Astrocyte (in vitro differentiated cells and primary cell): ENCODE results near the gene CHMP4B. TPM values are rescaled to one million over a fixed set of nuclear protein-coding genes. Genes with fewer than 3 reads are reported as not detected.

Source experiments
- DNase-seq: peaks from one replicate; pipeline ENCODE4 v3.0.0-alpha.2; 2010; ENCODE audit warnings: low read depth
- FAIRE-seq: peaks from 2 replicates; lab custom pipeline; 2011; peaks lifted over from hg19 to GRCh38; lab: Jason Lieb, UNC
- H2AFZ ChIP-seq: 2 replicates; pipeline ENCODE4 v1.6.0; 2012; ENCODE audit warnings: low read depth, low read length, inconsistent platforms
- H3K27ac ChIP-seq: 2 replicates; pipeline ENCODE4 v1.5.1; 2011; ENCODE audit warnings: low read depth, low read length, inconsistent platforms
- H3K27me3 ChIP-seq: 2 replicates; pipeline ENCODE4 v1.6.0; 2011; ENCODE audit warnings: low read length, inconsistent platforms; ENCODE audit not compliant: insufficient read depth
- H3K36me3 ChIP-seq: 2 replicates; pipeline ENCODE4 v1.5.1; 2011; ENCODE audit warnings: low read length, inconsistent platforms; ENCODE audit not compliant: insufficient read depth
- H3K4me1 ChIP-seq: 2 replicates; pipeline ENCODE4 v1.5.1; 2011; ENCODE audit warnings: low read length, inconsistent platforms; ENCODE audit not compliant: insufficient read depth
- H3K4me2 ChIP-seq: 2 replicates; pipeline ENCODE4 v1.6.0; 2012; ENCODE audit warnings: low read length, inconsistent platforms
- H3K4me3 ChIP-seq: 2 replicates; pipeline ENCODE4 v1.5.1; 2011; ENCODE audit warnings: low read depth, mild to moderate bottlenecking, low read length, inconsistent platforms; ENCODE audit not compliant: insufficient read depth
- H3K79me2 ChIP-seq: 2 replicates; pipeline ENCODE4 v1.6.0; 2012; ENCODE audit warnings: mild to moderate bottlenecking, low read length, inconsistent platforms; ENCODE audit not compliant: insufficient read depth
- H3K9ac ChIP-seq: 2 replicates; pipeline ENCODE4 v1.6.0; 2012; ENCODE audit warnings: mild to moderate bottlenecking, low read length, inconsistent platforms
- H3K9me3 ChIP-seq: 2 replicates; pipeline ENCODE4 v1.5.1; 2012; ENCODE audit warnings: low read depth, mild to moderate bottlenecking, low read length, inconsistent platforms; ENCODE audit not compliant: insufficient read depth
- H4K20me1 ChIP-seq: 2 replicates; pipeline ENCODE4 v1.6.0; 2012; ENCODE audit warnings: low read length, inconsistent platforms; ENCODE audit not compliant: insufficient read depth
- H3K27ac Mint-ChIP-seq: one replicate; pipeline ENCODE4 v1.8.0; 2021; ENCODE audit warnings: mild to moderate bottlenecking, mixed read lengths; ENCODE audit not compliant: unreplicated experiment
- H3K27me3 Mint-ChIP-seq: one replicate; pipeline ENCODE4 v1.8.0; 2021; ENCODE audit warnings: low read depth, mixed read lengths; ENCODE audit not compliant: unreplicated experiment
- H3K36me3 Mint-ChIP-seq: one replicate; pipeline ENCODE4 v1.8.0; 2021; ENCODE audit warnings: low read depth, mixed read lengths; ENCODE audit not compliant: unreplicated experiment
- H3K4me1 Mint-ChIP-seq: one replicate; pipeline ENCODE4 v1.8.0; 2021; ENCODE audit warnings: low read depth, mixed read lengths; ENCODE audit not compliant: unreplicated experiment
- H3K4me3 Mint-ChIP-seq: one replicate; pipeline ENCODE4 v1.8.0; 2021; ENCODE audit warnings: mild to moderate bottlenecking, moderate library complexity, mixed read lengths; ENCODE audit not compliant: unreplicated experiment
- H3K9me3 Mint-ChIP-seq: one replicate; pipeline ENCODE4 v1.8.0; 2021; ENCODE audit warnings: mild to moderate bottlenecking, mixed read lengths; ENCODE audit not compliant: unreplicated experiment
- CTCF ChIP-seq: IDR thresholded peaks from 2 replicates; pipeline ENCODE4 v1.5.1; 2011; ENCODE audit warnings: low read depth, mild to moderate bottlenecking, inconsistent platforms, low read length, moderate library complexity; ENCODE audit not compliant: insufficient read depth
- EZH2 ChIP-seq: IDR thresholded peaks from 2 replicates; pipeline ENCODE4 v1.6.1; 2012; ENCODE audit warnings: mild to moderate bottlenecking, low read length, inconsistent platforms; ENCODE audit not compliant: insufficient read depth
- total RNA-seq: library from RNA; stranded (reverse); gene quantifications from 2 replicates; pipeline ENCODE4 v1.2.1, GENCODE V29; 2021

Gene CHMP4B
- total RNA-seq, 1 donor from 2014 or later: 90.6 TPM

GRCh38 chr20:33875055-33875454 is 63.9 kb downstream of the CHMP4B start:
- no peak for DNase-seq

GRCh38 chr20:33875534-33876026 is 64.4 kb downstream of the CHMP4B start:
- H4K20me1 ChIP-seq: no peaks in the 10 kb centered on the region
- Mint-ChIP-seq H3K36me3 (peaks cover 2% of the 10 kb centered on the region), H3K27me3 (peaks cover 12% of the 10 kb centered on the region), H3K27ac (no peak overlapping the region), H3K4me3 (no peak overlapping the region), H3K4me1 (no peaks in the 10 kb centered on the region), H3K9me3 (peaks cover 18% of the 10 kb centered on the region)
- peaks cover 2% of the 10 kb centered on the region for H3K9me3 ChIP-seq
- H3K36me3 ChIP-seq: no peaks in the 10 kb centered on the region
- no peak for TF ChIP-seq CTCF
- TF ChIP-seq EZH2: no peak
- H3K4me2 ChIP-seq: no peak overlapping the region
- H3K9ac ChIP-seq: no peak overlapping the region
- no peak for FAIRE-seq
- DNase-seq: no peak
- peaks cover 6% of the 10 kb centered on the region for H3K27me3 ChIP-seq
- no peaks in the 10 kb centered on the region for H3K79me2 ChIP-seq
- H2AFZ ChIP-seq: no peak overlapping the region
- no peak overlapping the region for H3K4me3 ChIP-seq
- H3K4me1 ChIP-seq: no peaks in the 10 kb centered on the region
- H3K27ac ChIP-seq: no peak overlapping the region

More at GRCh38 chr20:33875055-33875454, 63.9 kb downstream of the CHMP4B start:
- H3K36me3 Mint-ChIP-seq: peaks cover 2% of the 10 kb centered on the region
- Histone ChIP-seq H2AFZ (no peak overlapping the region), H4K20me1 (no peaks in the 10 kb centered on the region), H3K27me3 (peaks cover 6% of the 10 kb centered on the region), H3K36me3 (no peaks in the 10 kb centered on the region), H3K9me3 (peaks cover 2% of the 10 kb centered on the region), H3K4me2 (no peak overlapping the region), H3K4me3 (no peak overlapping the region), H3K27ac (no peak overlapping the region), H3K4me1 (no peaks in the 10 kb centered on the region), H3K79me2 (no peaks in the 10 kb centered on the region), H3K9ac (no peak overlapping the region)
- H3K9me3 Mint-ChIP-seq: peaks cover 15% of the 10 kb centered on the region
- H3K4me1 Mint-ChIP-seq: no peaks in the 10 kb centered on the region
- H3K27ac Mint-ChIP-seq: no peak overlapping the region
- TF ChIP-seq EZH2: no peak
- no peak overlapping the region for H3K4me3 Mint-ChIP-seq
- H3K27me3 Mint-ChIP-seq: peaks cover 14% of the 10 kb centered on the region
- FAIRE-seq: no peak

GRCh38 chr20:33878583-33878982 is 67.4 kb downstream of the CHMP4B start:
- H3K9ac ChIP-seq: no peak overlapping the region
- no peak overlapping the region for H3K27ac Mint-ChIP-seq
- no peaks in the 10 kb centered on the region for H3K4me1 Mint-ChIP-seq
- no peaks in the 10 kb centered on the region for H3K79me2 ChIP-seq
- H3K4me3 ChIP-seq: no peak overlapping the region
- peaks cover 2% of the 10 kb centered on the region for H3K9me3 ChIP-seq
- no peak overlapping the region for H3K4me3 Mint-ChIP-seq
- no peak overlapping the region for H3K27ac ChIP-seq
- H3K4me2 ChIP-seq: no peak overlapping the region
- H3K27me3 ChIP-seq: peaks cover 3% of the 10 kb centered on the region
- peaks cover 11% of the 10 kb centered on the region for H3K27me3 Mint-ChIP-seq
- FAIRE-seq (no peak), DNase-seq (no peak)
- H3K36me3 Mint-ChIP-seq: peaks cover 2% of the 10 kb centered on the region
- H3K4me1 ChIP-seq: no peaks in the 10 kb centered on the region
- no peak overlapping the region for H2AFZ ChIP-seq
- no peaks in the 10 kb centered on the region for H4K20me1 ChIP-seq
- TF ChIP-seq CTCF (no peak), EZH2 (no peak)
- H3K9me3 Mint-ChIP-seq: peaks cover 18% of the 10 kb centered on the region
- H3K36me3 ChIP-seq: no peaks in the 10 kb centered on the region
